Cardiac fibroblast (primary cell): ENCODE results near the gene TAF1C.
A peak's percentile ranks its signal among the peaks of the same experiment; 100 is the strongest.

ENCODE experiments used
- DNase-seq, 2 donors: peaks; one replicate each; pipeline versions ENCODE4 v3.0.0 to v3.0.0-alpha.2; 2010; ENCODE audit warnings: low read depth in 2 of 2
- H3K4me3 ChIP-seq, 2 donors: replicated peaks in 1 of 2; 1 replicate in 1 of 2; 2 replicates in 1 of 2; pipeline ENCODE4 v1.5.1; 2011; ENCODE audit warnings: low read depth in 2 of 2, low read length in 2 of 2, mild to moderate bottlenecking in 2 of 2, moderate library complexity in 1 of 2
- CTCF ChIP-seq: IDR thresholded peaks from one replicate; pipeline ENCODE4 v1.5.1; 2011; ENCODE audit warnings: low read depth, mild to moderate bottlenecking, low read length, inconsistent platforms

The TAF1C gene

GRCh38 chr16:84138824-84139627, 47.8 kb downstream of the TAF1C start:
- H3K4me3 ChIP-seq = no peak overlapping the region
- peak in 1 of 2 donors; percentile 32 for DNase-seq
- TF ChIP-seq CTCF = no peak

- TF ChIP-seq CTCF = no peak
- no peak for DNase-seq
- no peak overlapping the region for H3K4me3 ChIP-seq
Measured at GRCh38 chr16:84138500-84138823, 48.4 kb downstream of the TAF1C start.

GRCh38 chr16:84137769-84138357, 49.0 kb downstream of the TAF1C start:
- DNase-seq = no peak
- TF ChIP-seq CTCF = no peak
- H3K4me3 ChIP-seq = no peak overlapping the region

- DNase-seq = no peak
- H3K4me3 ChIP-seq = no peak overlapping the region
- TF ChIP-seq CTCF = no peak
Measured at GRCh38 chr16:84137287-84137686, 49.6 kb downstream of the TAF1C start.

GRCh38 chr16:84136331-84137125, 50.3 kb downstream of the TAF1C start:
- DNase-seq = no peak
- TF ChIP-seq CTCF = no peak
- no peak overlapping the region for H3K4me3 ChIP-seq

GRCh38 chr16:84132527-84133285, 54.2 kb downstream of the TAF1C start:
- H3K4me3 ChIP-seq = no peak overlapping the region
- TF ChIP-seq CTCF = no peak
- DNase-seq = no peak
